Peyer's patch (tissue), 4 donors: Measurements from ENCODE around the gene GPSM1. TPM values are rescaled to one million over a fixed set of nuclear protein-coding genes. Genes with fewer than 3 reads are reported as not detected.

Source experiments
- DNase-seq, 3 donors: peaks; one replicate each; pipeline ENCODE4 v3.0.0-alpha.2; 2017 to 2019
- H3K27ac ChIP-seq, 4 donors: fragments of 200-600 bp; sonication (generic); one replicate each; pipeline ENCODE4 v1.5.1; 2016 to 2019
- H3K27me3 ChIP-seq, 2 donors: fragments of 200-600 bp; sonication (generic); one replicate each; pipeline ENCODE4 v1.5.1; 2019
- H3K36me3 ChIP-seq, 3 donors: fragments of 200-600 bp; sonication (generic); one replicate each; pipeline ENCODE4 v1.5.1; 2016 to 2019
- H3K4me1 ChIP-seq, 4 donors: fragments of 200-600 bp; sonication (generic); one replicate each; pipeline ENCODE4 v1.5.1; 2016 to 2019
- H3K4me3 ChIP-seq, 4 donors: fragments of 200-600 bp; sonication (generic); 1 replicate in 3 of 4; 2 replicates in 1 of 4; pipeline ENCODE4 v1.5.1; 2016 to 2019; ENCODE audit warnings: mild to moderate bottlenecking in 1 of 4
- H3K9me3 ChIP-seq, 4 donors: fragments of 200-600 bp; sonication (generic); one replicate each; pipeline ENCODE4 v1.5.1; 2016 to 2019; ENCODE audit warnings: mild to moderate bottlenecking in 1 of 4
- POLR2A ChIP-seq, 2 donors: fragments of 450-650 bp; IDR thresholded peaks; one replicate each; pipeline ENCODE4 v1.5.1; 2017; ENCODE audit warnings: antibody characterized with exemption in 2 of 2, mild to moderate bottlenecking in 2 of 2, moderate library complexity in 2 of 2
- total RNA-seq, 4 donors: library from RNA; depleted of rRNA; stranded (reverse); fragments of >200 nt; gene quantifications; one replicate each; pipeline ENCODE4 v1.1.0, GENCODE V29; 2016
- TF ChIP-seq, protein P1 (sequence below), 6 experiments: fragments of 450-650 bp in 4 of 6; fragments of 200-600 bp in 2 of 6; sonication (generic) in 1 of 6; IDR thresholded peaks; one replicate each; pipeline ENCODE4 v1.5.1; 2017 to 2019; ENCODE audit warnings: antibody characterized with exemption in 6 of 6, mild to moderate bottlenecking in 3 of 6, moderate library complexity in 1 of 6

GPSM1 gene
- total RNA-seq, 4 donors from 2014 or later = 3.7 to 25.6 (median 6.0) TPM

- Histone ChIP-seq H3K4me3 (no peak overlapping the region), H3K36me3 (no peaks in the 10 kb centered on the region), H3K27ac (no peak overlapping the region)
Observed at GRCh38 chr9:136339958-136340310, 12.6 kb downstream of the GPSM1 start.

GRCh38 chr9:136340356-136341041 lies 13.2 kb downstream of the GPSM1 start:
- Histone ChIP-seq H3K27me3 (peaks cover 0 to 5% of the 10 kb centered on the region in 2 donors), H3K4me1 (peaks cover 0 to 22% (median 3%) of the 10 kb centered on the region in 4 donors), H3K36me3 (no peaks in the 10 kb centered on the region), H3K4me3 (no peak overlapping the region), H3K27ac (no peak overlapping the region), H3K9me3 (no peaks in the 10 kb centered on the region)
- DNase-seq = no peak
- TF ChIP-seq, protein P1, sequence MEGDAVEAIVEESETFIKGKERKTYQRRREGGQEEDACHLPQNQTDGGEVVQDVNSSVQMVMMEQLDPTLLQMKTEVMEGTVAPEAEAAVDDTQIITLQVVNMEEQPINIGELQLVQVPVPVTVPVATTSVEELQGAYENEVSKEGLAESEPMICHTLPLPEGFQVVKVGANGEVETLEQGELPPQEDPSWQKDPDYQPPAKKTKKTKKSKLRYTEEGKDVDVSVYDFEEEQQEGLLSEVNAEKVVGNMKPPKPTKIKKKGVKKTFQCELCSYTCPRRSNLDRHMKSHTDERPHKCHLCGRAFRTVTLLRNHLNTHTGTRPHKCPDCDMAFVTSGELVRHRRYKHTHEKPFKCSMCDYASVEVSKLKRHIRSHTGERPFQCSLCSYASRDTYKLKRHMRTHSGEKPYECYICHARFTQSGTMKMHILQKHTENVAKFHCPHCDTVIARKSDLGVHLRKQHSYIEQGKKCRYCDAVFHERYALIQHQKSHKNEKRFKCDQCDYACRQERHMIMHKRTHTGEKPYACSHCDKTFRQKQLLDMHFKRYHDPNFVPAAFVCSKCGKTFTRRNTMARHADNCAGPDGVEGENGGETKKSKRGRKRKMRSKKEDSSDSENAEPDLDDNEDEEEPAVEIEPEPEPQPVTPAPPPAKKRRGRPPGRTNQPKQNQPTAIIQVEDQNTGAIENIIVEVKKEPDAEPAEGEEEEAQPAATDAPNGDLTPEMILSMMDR (IDR thresholded peaks at IDR 0.05) = no peak
- TF ChIP-seq POLR2A (IDR thresholded peaks at IDR 0.05) = no peak

More at GRCh38 chr9:136339958-136340310, 12.6 kb downstream of the GPSM1 start:
- TF ChIP-seq POLR2A (IDR thresholded peaks at IDR 0.05) = no peak
- TF ChIP-seq, protein P1 (IDR thresholded peaks at IDR 0.05) = no peak
- H3K27me3 ChIP-seq = peaks cover 0 to 5% of the 10 kb centered on the region in 2 donors
- no peaks in the 10 kb centered on the region for H3K9me3 ChIP-seq
- no peak for DNase-seq
- peaks cover 0 to 22% (median 3%) of the 10 kb centered on the region in 4 donors for H3K4me1 ChIP-seq

- Histone ChIP-seq H3K4me3 (no peak overlapping the region), H3K36me3 (no peaks in the 10 kb centered on the region), H3K27me3 (peaks cover 0 to 5% of the 10 kb centered on the region in 2 donors), H3K4me1 (peaks cover 0 to 26% (median 3%) of the 10 kb centered on the region in 4 donors), H3K27ac (no peak overlapping the region), H3K9me3 (no peaks in the 10 kb centered on the region)
- DNase-seq = no peak
- TF ChIP-seq POLR2A (IDR thresholded peaks at IDR 0.05) = no peak
- TF ChIP-seq, protein P1 (IDR thresholded peaks at IDR 0.05) = no peak
Observed at GRCh38 chr9:136341042-136341655, 13.8 kb downstream of the GPSM1 start.

DNA sequence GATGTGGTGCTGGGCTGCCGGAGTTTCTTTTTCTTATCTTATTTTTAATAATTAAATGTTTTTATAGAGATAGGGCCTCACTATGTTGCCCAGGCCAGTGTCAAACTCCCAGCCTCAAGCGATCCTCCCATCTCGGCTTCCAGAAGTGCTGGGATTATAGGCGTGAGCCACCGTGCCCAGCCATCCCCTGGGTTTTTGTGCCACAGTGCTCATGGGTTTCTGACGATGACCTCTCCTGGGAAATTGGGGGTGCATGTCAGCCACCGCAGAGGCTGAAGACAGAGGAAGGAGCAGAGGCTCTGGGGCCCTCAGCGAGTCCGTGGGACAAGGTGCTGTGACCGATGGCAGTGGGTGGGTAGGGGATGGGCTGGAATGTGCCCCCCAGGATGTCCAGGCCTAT lies 14.4 kb downstream of the GPSM1 start:
- Histone ChIP-seq H3K27ac (no peak overlapping the region), H3K4me1 (peaks cover 0 to 27% (median 3%) of the 10 kb centered on the region in 4 donors), H3K36me3 (no peaks in the 10 kb centered on the region), H3K4me3 (peak overlapping the region in 1 of 4 donors; percentile 56), H3K27me3 (peaks cover 0 to 5% of the 10 kb centered on the region in 2 donors), H3K9me3 (no peaks in the 10 kb centered on the region)
- no peak for DNase-seq
- TF ChIP-seq POLR2A (IDR thresholded peaks at IDR 0.05) = no peak
- TF ChIP-seq, protein P1 (IDR thresholded peaks at IDR 0.05) = no peak

DNA sequence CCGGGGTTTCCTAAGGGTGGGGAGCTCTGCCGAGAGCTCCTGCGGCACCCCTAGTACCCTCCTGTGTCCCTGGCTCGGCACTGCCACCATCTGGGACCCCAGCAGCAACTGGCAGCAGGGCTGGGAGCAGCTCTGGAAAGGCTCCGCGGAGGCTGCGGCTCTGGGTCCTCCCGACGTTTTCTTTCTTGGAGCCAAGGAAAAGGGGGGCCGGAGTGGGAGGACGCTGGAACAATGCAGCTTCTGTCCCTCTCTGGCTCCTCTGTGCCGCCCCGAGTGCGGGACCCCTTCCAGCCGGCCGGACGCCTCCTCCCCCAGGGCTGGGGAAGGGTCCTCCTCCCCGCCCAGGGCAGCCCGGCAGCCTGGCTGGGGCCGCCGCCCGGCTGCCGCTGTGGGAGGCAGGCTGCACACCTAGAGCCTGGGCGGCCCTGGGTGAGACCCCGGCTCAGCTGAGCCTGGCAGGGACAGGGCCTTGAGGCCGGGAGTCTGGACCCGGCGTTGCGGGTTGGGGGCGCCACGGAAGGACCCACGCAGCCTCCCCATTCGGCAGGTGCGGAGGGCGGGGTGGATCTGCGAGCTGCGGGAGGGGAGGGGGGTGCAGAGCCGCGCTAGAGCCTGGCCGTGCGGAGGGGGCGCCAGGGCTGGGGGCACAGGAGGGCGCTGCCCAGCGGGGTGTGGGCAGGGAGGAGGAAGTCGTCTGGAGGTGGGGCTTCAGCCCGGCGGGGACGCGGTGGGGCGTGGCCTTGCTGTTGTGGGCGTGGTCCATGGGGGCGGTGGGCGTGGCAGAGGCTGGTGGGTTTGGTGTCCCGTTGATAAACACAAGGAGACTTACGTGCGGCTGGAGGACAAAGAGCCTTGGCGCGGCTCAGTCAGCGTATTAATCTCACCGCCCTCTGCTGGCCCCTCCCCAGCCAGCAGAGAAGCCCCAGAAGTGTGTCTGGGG lies 15.1 kb downstream of the GPSM1 start:
- Histone ChIP-seq H3K27ac (peak overlapping the region in 1 of 4 donors; percentile 59), H3K27me3 (peaks cover 0 to 5% of the 10 kb centered on the region in 2 donors), H3K4me1 (peaks cover 0 to 27% (median 3%) of the 10 kb centered on the region in 4 donors), H3K4me3 (peak overlapping the region; percentile 28 to 57 (median 44)), H3K36me3 (no peaks in the 10 kb centered on the region), H3K9me3 (no peaks in the 10 kb centered on the region)
- peak; percentile 58 to 88 (median 83) for DNase-seq
- TF ChIP-seq, protein P1 (IDR thresholded peaks at IDR 0.05) = no peak
- TF ChIP-seq POLR2A (IDR thresholded peaks at IDR 0.05) = no peak
